Testis (tissue), 3 donors: Measurements from ENCODE around the gene C3orf20. TPM values are rescaled to one million over a fixed set of nuclear protein-coding genes. Genes with fewer than 3 reads are reported as not detected.

Experiments
- DNase-seq: peaks from one replicate; pipeline ENCODE4 v3.0.0-alpha.2; 2019
- H3K27ac ChIP-seq, 2 donors: fragments of 200-600 bp; sonication (generic); one replicate each; pipeline ENCODE4 v1.5.1; 2019
- H3K27me3 ChIP-seq: fragments of 200-600 bp; sonication (generic); one replicate; pipeline ENCODE4 v1.5.1; 2019
- H3K36me3 ChIP-seq: fragments of 200-600 bp; sonication (generic); one replicate; pipeline ENCODE4 v1.5.1; 2017; ENCODE audit warnings: low read depth; ENCODE audit errors: missing control alignments
- H3K4me1 ChIP-seq: fragments of 200-600 bp; sonication (generic); one replicate; pipeline ENCODE4 v1.5.1; 2019
- H3K4me3 ChIP-seq, 2 donors: fragments of 200-600 bp; sonication (generic); one replicate each; pipeline ENCODE4 v1.5.1; 2017 to 2019
- H3K9me3 ChIP-seq: fragments of 200-600 bp; sonication (generic); one replicate; pipeline ENCODE4 v1.5.1; 2017
- POLR2A ChIP-seq: fragments of 450-650 bp; IDR thresholded peaks from one replicate; pipeline ENCODE4 v1.6.1; 2017; ENCODE audit warnings: antibody characterized with exemption, mild to moderate bottlenecking, moderate library complexity
- WGBS, 2 donors: methylation state at CpG; one replicate each; pipeline ENCODE4 v1.1.5; 2018; 5-methylcytosine and 5-hydroxymethylcytosine counted together
- intact Hi-C: fragments of 100-400 bp; cut with DNase I; formaldehyde crosslinking; loops from one replicate; pipeline ENCODE4 v1.15.1; 2023; ENCODE audit warnings: low total_unique reads
- polyA plus RNA-seq: library from polyadenylated mRNA; stranded (reverse); fragments of 350-450 nt; fragmentation: Illumina TruSeq; extraction: RNeasy Lipid Tissue Mini Kit (QIAGEN cat#74804); gene quantifications from one replicate; pipeline ENCODE4 v1.2.3, GENCODE V29; 2014; ENCODE audit warnings: low read depth, low replicate concordance; ENCODE audit not compliant: insufficient read depth
- total RNA-seq, 2 donors: library from RNA; depleted of rRNA; stranded (reverse); fragments of >200 nt; gene quantifications; one replicate each; pipeline ENCODE4 v1.2.3, GENCODE V29; 2016
- TF ChIP-seq, protein P1 (sequence below), 3 experiments: fragments of 450-650 bp in 2 of 3; fragments of 200-600 bp in 1 of 3; sonication (generic) in 1 of 3; IDR thresholded peaks; one replicate each; pipeline ENCODE4 v1.5.1; 2016 to 2019; ENCODE audit warnings: antibody characterized with exemption in 3 of 3, mild to moderate bottlenecking in 2 of 3, moderate library complexity in 1 of 3

C3orf20 gene
- total and polyA plus RNA-seq, 3 donors from 2014 or later, result 3.8 to 16.5 (median 11.0) TPM

DNA sequence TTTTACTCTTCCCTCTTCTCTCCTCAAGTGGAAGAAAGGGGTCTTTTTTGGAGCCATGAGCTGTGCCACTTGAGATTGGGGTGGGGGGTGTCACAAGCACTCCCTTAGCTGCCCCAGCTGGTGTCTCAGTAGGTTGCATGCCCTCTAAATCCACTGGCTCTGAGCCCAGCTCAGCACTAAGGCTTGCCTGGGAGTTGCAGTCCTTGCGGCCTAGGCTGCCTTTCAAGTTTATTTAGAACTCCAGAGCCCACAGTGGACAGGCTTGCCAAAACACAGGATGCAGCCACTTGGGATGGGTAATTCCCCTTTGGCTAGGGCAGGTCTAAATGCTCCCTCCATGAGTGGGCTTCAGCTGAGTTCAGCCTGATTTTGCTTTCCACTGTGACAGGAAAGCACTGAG, 24.7 kb downstream of the C3orf20 start:
- 100% methylated on average over 1 of the region's 1 CpG for WGBS, 2 donors
- intact Hi-C loops, result no loop called here

DNA sequence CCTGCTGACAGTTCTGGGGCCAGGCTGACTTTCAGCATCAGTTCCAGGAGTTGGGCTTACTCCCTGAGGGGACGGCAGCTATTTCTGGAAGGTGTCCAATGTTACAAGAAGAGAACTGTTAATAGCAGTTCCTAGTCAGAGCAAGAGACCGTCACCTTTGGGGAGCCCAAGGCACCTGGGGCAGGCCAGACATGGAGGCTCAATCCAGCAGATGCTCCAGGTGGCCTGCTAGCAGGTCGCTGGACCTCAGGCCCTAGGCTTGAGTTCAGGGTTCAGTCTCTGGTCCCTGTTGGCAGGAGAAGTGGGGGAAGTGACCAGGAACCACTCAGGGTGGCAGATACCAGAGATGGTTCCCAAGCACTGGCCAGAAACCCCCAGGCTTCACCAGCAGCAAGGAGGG, 25.9 kb downstream of the C3orf20 start:
- H3K27me3 ChIP-seq, result no peaks in the 10 kb centered on the region
- H3K27ac ChIP-seq, result no peak overlapping the region
- TF ChIP-seq, protein P1, sequence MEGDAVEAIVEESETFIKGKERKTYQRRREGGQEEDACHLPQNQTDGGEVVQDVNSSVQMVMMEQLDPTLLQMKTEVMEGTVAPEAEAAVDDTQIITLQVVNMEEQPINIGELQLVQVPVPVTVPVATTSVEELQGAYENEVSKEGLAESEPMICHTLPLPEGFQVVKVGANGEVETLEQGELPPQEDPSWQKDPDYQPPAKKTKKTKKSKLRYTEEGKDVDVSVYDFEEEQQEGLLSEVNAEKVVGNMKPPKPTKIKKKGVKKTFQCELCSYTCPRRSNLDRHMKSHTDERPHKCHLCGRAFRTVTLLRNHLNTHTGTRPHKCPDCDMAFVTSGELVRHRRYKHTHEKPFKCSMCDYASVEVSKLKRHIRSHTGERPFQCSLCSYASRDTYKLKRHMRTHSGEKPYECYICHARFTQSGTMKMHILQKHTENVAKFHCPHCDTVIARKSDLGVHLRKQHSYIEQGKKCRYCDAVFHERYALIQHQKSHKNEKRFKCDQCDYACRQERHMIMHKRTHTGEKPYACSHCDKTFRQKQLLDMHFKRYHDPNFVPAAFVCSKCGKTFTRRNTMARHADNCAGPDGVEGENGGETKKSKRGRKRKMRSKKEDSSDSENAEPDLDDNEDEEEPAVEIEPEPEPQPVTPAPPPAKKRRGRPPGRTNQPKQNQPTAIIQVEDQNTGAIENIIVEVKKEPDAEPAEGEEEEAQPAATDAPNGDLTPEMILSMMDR (IDR thresholded peaks at IDR 0.05), result no peak
- no peak for TF ChIP-seq POLR2A
- H3K9me3 ChIP-seq, result no peaks in the 10 kb centered on the region
- intact Hi-C loops, result no loop called here
- 80 to 81% methylated on average over 2 to 3 of the region's 3 CpGs for WGBS, 2 donors
- no peaks in the 10 kb centered on the region for H3K36me3 ChIP-seq
- no peaks in the 10 kb centered on the region for H3K4me1 ChIP-seq
- no peak overlapping the region for H3K4me3 ChIP-seq
- DNase-seq, result no peak

More for the DNA sequence above, 24.7 kb downstream of the C3orf20 start:
- no peak for DNase-seq
- Histone ChIP-seq H3K4me3 (no peak overlapping the region), H3K27ac (no peak overlapping the region), H3K4me1 (no peaks in the 10 kb centered on the region), H3K27me3 (no peaks in the 10 kb centered on the region), H3K9me3 (no peaks in the 10 kb centered on the region), H3K36me3 (no peaks in the 10 kb centered on the region)
- TF ChIP-seq POLR2A, result no peak
- TF ChIP-seq, protein P1 (IDR thresholded peaks at IDR 0.05), result no peak

DNA sequence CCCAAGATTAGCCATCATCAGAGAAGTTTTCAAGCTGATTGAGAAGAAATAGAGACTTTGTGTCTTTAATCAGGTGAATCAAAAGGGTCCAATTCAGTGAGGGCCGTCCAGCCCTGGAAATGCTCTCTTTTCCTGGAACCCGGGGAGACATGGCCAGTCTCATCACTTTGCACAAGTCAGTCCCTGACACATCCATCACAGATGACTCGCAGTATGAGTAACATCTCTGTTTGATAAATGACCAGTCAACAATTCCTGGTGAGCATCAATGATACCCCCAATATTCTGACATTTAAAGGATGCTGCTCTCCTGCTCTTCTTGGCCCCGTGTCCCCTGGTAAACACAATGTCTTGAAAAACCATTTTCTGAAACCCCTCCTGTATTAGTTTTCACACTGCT, 26.7 kb downstream of the C3orf20 start:
- WGBS, 2 donors, result 91 to 96% methylated on average over 3 to 4 of the region's 4 CpGs
- no peaks in the 10 kb centered on the region for H3K4me1 ChIP-seq

DNA sequence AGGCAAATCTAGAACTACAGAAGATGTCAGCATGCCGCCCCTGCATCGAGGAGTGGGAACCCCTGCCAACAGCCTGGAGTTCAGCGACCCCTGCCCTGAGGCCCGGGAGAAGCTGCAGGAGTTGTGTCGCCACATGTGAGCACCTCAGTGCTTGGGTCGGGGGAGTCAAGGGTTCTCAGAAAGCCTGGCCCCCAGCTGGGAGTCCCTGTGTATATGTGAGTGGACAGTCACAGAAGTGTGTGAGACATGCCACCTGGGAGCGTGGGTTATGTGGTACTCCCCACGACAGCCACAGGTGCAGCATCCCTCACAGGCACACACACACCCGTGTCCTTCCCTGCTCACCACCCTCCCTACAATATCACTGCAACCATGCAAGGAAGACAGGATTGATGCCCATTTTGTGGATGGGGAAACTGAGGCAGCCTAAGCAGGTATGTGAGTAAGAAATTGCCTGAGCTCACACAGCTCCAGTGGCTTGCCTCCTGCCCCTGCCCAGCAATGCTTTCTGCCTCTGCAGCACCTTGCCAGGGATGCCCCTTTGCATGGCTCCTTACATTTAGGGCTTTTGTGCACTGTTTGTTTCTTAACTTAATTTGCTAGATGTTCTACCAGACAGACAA, 28.3 kb downstream of the C3orf20 start:
- Histone ChIP-seq H3K4me3 (no peak overlapping the region), H3K4me1 (no peaks in the 10 kb centered on the region), H3K9me3 (no peaks in the 10 kb centered on the region), H3K27ac (no peak overlapping the region), H3K36me3 (no peaks in the 10 kb centered on the region), H3K27me3 (no peaks in the 10 kb centered on the region)
- 88 to 93% methylated on average over 4 to 9 of the region's 9 CpGs for WGBS, 2 donors
- TF ChIP-seq POLR2A, result no peak
- TF ChIP-seq, protein P1 (IDR thresholded peaks at IDR 0.05), result no peak
- no peak for DNase-seq
- intact Hi-C loops, result no loop called here

More for the DNA sequence above, 26.7 kb downstream of the C3orf20 start:
- intact Hi-C loops, result no loop called here
- no peak for DNase-seq
- Histone ChIP-seq H3K36me3 (no peaks in the 10 kb centered on the region), H3K27me3 (no peaks in the 10 kb centered on the region), H3K27ac (no peak overlapping the region), H3K9me3 (no peaks in the 10 kb centered on the region), H3K4me3 (no peak overlapping the region)
- no peak for TF ChIP-seq POLR2A
- TF ChIP-seq, protein P1 (IDR thresholded peaks at IDR 0.05), result no peak

DNA sequence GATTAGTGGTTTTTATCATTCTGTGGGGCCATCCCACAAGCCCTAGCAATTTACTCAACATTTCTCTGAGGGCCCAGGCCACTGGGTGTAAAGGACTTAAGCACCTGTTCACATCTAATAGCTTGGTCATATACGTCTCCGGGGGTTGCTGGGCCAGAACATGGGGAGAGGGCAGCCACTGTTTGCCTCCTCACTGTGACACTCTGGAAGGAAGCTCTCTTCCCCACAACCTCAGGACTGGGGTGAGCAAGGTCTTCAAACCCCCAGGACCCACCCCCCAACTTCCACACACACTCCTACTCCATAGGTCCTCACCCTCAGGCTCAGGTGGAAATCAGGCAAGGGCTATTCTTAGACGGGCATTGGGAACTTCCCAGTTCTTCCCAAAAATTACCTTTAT, 28.9 kb downstream of the C3orf20 start:
- Histone ChIP-seq H3K27me3 (no peaks in the 10 kb centered on the region), H3K9me3 (no peaks in the 10 kb centered on the region), H3K4me3 (no peak overlapping the region), H3K27ac (no peak overlapping the region), H3K4me1 (no peaks in the 10 kb centered on the region), H3K36me3 (no peaks in the 10 kb centered on the region)
- no peak for TF ChIP-seq POLR2A
- TF ChIP-seq, protein P1 (IDR thresholded peaks at IDR 0.05), result no peak
- WGBS, 2 donors, result 96 to 97% methylated on average over 3 of the region's 3 CpGs
- intact Hi-C loops, result no loop called here
- no peak for DNase-seq
